Progenitor cell of endocrine pancreas (in vitro differentiated cells): ENCODE data around the gene IL17RE. TPM values are rescaled to one million over a fixed set of nuclear protein-coding genes. Genes with fewer than 3 reads are reported as not detected.
"Not testable (repeated sequence)": the region's sequence is repeated elsewhere in the genome, so short reads cannot be mapped to it uniquely, and the experiment has no call there.

Source experiments
- DNase-seq: peaks from one replicate; pipeline ENCODE4 v3.0.0; 2021; ENCODE audit warnings: low spot score; ENCODE audit not compliant: unreplicated experiment
- H3K27ac Mint-ChIP-seq: 2 replicates; pipeline ENCODE4 v1.8.0; 2021; ENCODE audit warnings: mild to moderate bottlenecking, moderate library complexity, mixed read lengths
- H3K27me3 Mint-ChIP-seq: 2 replicates; pipeline ENCODE4 v1.8.0; 2021; ENCODE audit warnings: mixed read lengths
- H3K36me3 Mint-ChIP-seq: 2 replicates; pipeline ENCODE4 v1.8.0; 2022; ENCODE audit warnings: mixed read lengths; ENCODE audit not compliant: insufficient read depth
- H3K4me1 Mint-ChIP-seq: 2 replicates; pipeline ENCODE4 v1.8.0; 2021; ENCODE audit warnings: low read depth, mixed read lengths
- H3K4me3 Mint-ChIP-seq: 2 replicates; pipeline ENCODE4 v1.8.0; 2021; ENCODE audit warnings: low read depth, mild to moderate bottlenecking, moderate library complexity, mixed read lengths
- H3K9me3 Mint-ChIP-seq: 2 replicates; pipeline ENCODE4 v1.8.0; 2021; ENCODE audit warnings: low read depth, mixed read lengths
- CTCF ChIP-seq: fragments of 200-600 bp; sonication (generic); IDR thresholded peaks from one replicate; pipeline ENCODE4 v1.5.0; 2021; ENCODE audit warnings: antibody characterized with exemption, mild to moderate bottlenecking; ENCODE audit not compliant: unreplicated experiment
- total RNA-seq: library from RNA; stranded (reverse); gene quantifications from 2 replicates; pipeline ENCODE4 v1.2.1, GENCODE V29; 2021

The IL17RE gene
- total RNA-seq, 1 donor from 2014 or later: 4.9 TPM

- Mint-ChIP-seq H3K27me3 (no peaks in the 10 kb centered on the region), H3K4me3 (no peak overlapping the region), H3K27ac (peak overlapping the region; percentile 81), H3K9me3 (no peaks in the 10 kb centered on the region), H3K36me3 (peaks cover 9% of the 10 kb centered on the region), H3K4me1 (peaks cover 30% of the 10 kb centered on the region)
- TF ChIP-seq CTCF: no peak
- no peak for DNase-seq
Observed at GRCh38 chr3:9897408-9898372, 5.0 kb upstream of the IL17RE start.

- Mint-ChIP-seq H3K4me1 (peaks cover 35% of the 10 kb centered on the region), H3K27me3 (no peaks in the 10 kb centered on the region), H3K4me3 (no peak overlapping the region), H3K9me3 (no peaks in the 10 kb centered on the region), H3K27ac (peak overlapping the region; percentile 81), H3K36me3 (peaks cover 6% of the 10 kb centered on the region)
- no peak for DNase-seq
- no peak for TF ChIP-seq CTCF
Observed at GRCh38 chr3:9898467-9899241, 4.0 kb upstream of the IL17RE start.

- no peak overlapping the region for H3K4me3 Mint-ChIP-seq
- no peak for TF ChIP-seq CTCF
- H3K9me3 Mint-ChIP-seq: no peaks in the 10 kb centered on the region
- peaks cover 35% of the 10 kb centered on the region for H3K4me1 Mint-ChIP-seq
- DNase-seq: no peak
- no peaks in the 10 kb centered on the region for H3K27me3 Mint-ChIP-seq
- peaks cover 5% of the 10 kb centered on the region for H3K36me3 Mint-ChIP-seq
- peak overlapping the region; percentile 20 for H3K27ac Mint-ChIP-seq
Observed at GRCh38 chr3:9899289-9899791, 3.3 kb upstream of the IL17RE start.

GRCh38 chr3:9900965-9901415 is 1.7 kb upstream of the IL17RE start:
- not testable (repeated sequence) for H3K4me3 Mint-ChIP-seq, H3K36me3 Mint-ChIP-seq, H3K27me3 Mint-ChIP-seq, H3K9me3 Mint-ChIP-seq, DNase-seq
- peaks cover 35% of the 10 kb centered on the region for H3K4me1 Mint-ChIP-seq
- H3K27ac Mint-ChIP-seq: peak overlapping the region; percentile 45

GRCh38 chr3:9901967-9902366 is 681 bp upstream of the IL17RE start:
- Mint-ChIP-seq H3K9me3 (no peaks in the 10 kb centered on the region), H3K4me1 (peaks cover 34% of the 10 kb centered on the region), H3K4me3 (no peak overlapping the region), H3K27me3 (no peaks in the 10 kb centered on the region), H3K27ac (no peak overlapping the region), H3K36me3 (no peaks in the 10 kb centered on the region)
- DNase-seq: no peak
- no peak for TF ChIP-seq CTCF
